Fibroblast of lung (primary cell): ENCODE measurements around the gene MIGA1. TPM values are rescaled to one million over a fixed set of nuclear protein-coding genes. Genes with fewer than 3 reads are reported as not detected.

Source experiments
- DNase-seq, 2 donors: peaks; one replicate each; pipeline versions ENCODE4 v3.0.0 to v3.0.0-alpha.2; 2010; ENCODE audit warnings: low read depth in 2 of 2
- H2AFZ ChIP-seq: 2 replicates; pipeline ENCODE4 v1.5.1; 2012; ENCODE audit warnings: low read length, control low read depth, inconsistent platforms
- H3K27ac ChIP-seq: 2 replicates; pipeline ENCODE4 v1.5.1; 2011; ENCODE audit warnings: low read length, control low read depth; ENCODE audit not compliant: insufficient read depth
- H3K27me3 ChIP-seq: 2 replicates; pipeline ENCODE4 v1.5.1; 2011; ENCODE audit warnings: mild to moderate bottlenecking, low read length; ENCODE audit not compliant: control insufficient read depth, insufficient read depth
- H3K36me3 ChIP-seq: 2 replicates; pipeline ENCODE4 v1.5.1; 2011; ENCODE audit warnings: low read length; ENCODE audit not compliant: control insufficient read depth, insufficient read depth
- H3K4me1 ChIP-seq: 2 replicates; pipeline ENCODE4 v1.5.1; 2011; ENCODE audit warnings: low read length; ENCODE audit not compliant: control insufficient read depth, insufficient read depth; ENCODE audit errors: extremely low read depth
- H3K4me2 ChIP-seq: 2 replicates; pipeline ENCODE4 v1.5.1; 2011; ENCODE audit warnings: low read length, control low read depth; ENCODE audit not compliant: insufficient read depth; ENCODE audit errors: extremely low read depth
- H3K4me3 ChIP-seq, 4 experiments: fragments of 200-600 bp in 1 of 4; sonication (generic) in 1 of 4; replicated peaks in 1 of 4; 2 replicates each; pipeline ENCODE4 v1.5.1; 2011 to 2016; ENCODE audit warnings: low read length in 4 of 4, low read depth in 3 of 4, mild to moderate bottlenecking in 3 of 4, control low read depth in 2 of 4, inconsistent platforms in 1 of 4, mixed read lengths in 1 of 4; ENCODE audit not compliant: insufficient read depth in 1 of 4; ENCODE audit errors: control extremely low read depth in 1 of 4
- H3K79me2 ChIP-seq: 2 replicates; pipeline ENCODE4 v1.5.1; 2012; ENCODE audit warnings: mild to moderate bottlenecking, low read length, inconsistent platforms; ENCODE audit not compliant: control insufficient read depth, insufficient read depth
- H3K9ac ChIP-seq: 2 replicates; pipeline ENCODE4 v1.5.1; 2011; ENCODE audit warnings: mild to moderate bottlenecking, low read length, control low read depth; ENCODE audit not compliant: insufficient read depth
- H3K9me3 ChIP-seq: 2 replicates; pipeline ENCODE4 v1.5.1; 2012; ENCODE audit warnings: low read depth, low read length; ENCODE audit not compliant: control insufficient read depth, insufficient read depth
- H4K20me1 ChIP-seq: 2 replicates; pipeline ENCODE4 v1.5.1; 2011; ENCODE audit warnings: low read length; ENCODE audit not compliant: control insufficient read depth, insufficient read depth; ENCODE audit errors: extremely low read depth
- CTCF ChIP-seq, 2 donors: IDR thresholded peaks in 1 of 2; conservative IDR thresholded peaks in 1 of 2; 1 replicate in 1 of 2; 2 replicates in 1 of 2; pipeline ENCODE4 v1.5.1; 2011 to 2012; ENCODE audit warnings: low read length in 2 of 2, control low read depth in 1 of 2, inconsistent platforms in 1 of 2, low read depth in 1 of 2, mild to moderate bottlenecking in 1 of 2
- EZH2 ChIP-seq: IDR thresholded peaks from 2 replicates; pipeline ENCODE4 v1.5.1; 2012; ENCODE audit warnings: low read length, control low read depth, mild to moderate bottlenecking; ENCODE audit errors: missing control alignments
- polyA plus RNA-seq, 2 donors: library from polyadenylated mRNA; depleted of rRNA in 1 of 2; stranded (reverse) in 1 of 2; unstranded in 1 of 2; fragments of >200 nt; gene quantifications; 2 replicates each; pipeline ENCODE4 v1.2.1, GENCODE V29; 2011 to 2012; ENCODE audit warnings: missing spikeins in 1 of 2
- total RNA-seq: library from RNA; depleted of rRNA; stranded (reverse); fragments of >200 nt; gene quantifications from 2 replicates; pipeline ENCODE4 v1.2.1, GENCODE V29; 2014

Gene MIGA1
- total and polyA plus RNA-seq, 2 donors (not counting 1 experiment from before 2014, with no cell fraction given), result 10.3 to 14.0 TPM

DNA sequence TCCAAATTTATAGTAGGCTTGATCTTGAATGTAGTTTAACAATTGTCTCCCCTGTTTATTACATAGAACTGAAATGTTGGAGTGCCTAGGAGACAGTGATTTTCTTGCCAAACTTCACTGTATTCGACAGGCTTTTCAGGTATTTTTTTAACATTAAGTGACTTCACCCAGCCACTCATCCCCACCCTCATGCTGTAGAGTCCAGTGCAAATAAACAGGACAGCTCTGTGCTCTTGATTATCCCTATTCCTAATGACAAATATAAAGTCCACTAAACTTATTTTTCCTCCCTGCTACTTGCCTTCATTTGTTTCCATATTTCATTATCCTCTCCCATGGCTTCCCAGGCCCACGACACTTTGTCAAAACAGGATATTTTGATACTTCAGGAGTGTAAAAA, 79.8 kb downstream of the MIGA1 start:
- no peaks in the 10 kb centered on the region for H3K27me3 ChIP-seq
- H3K79me2 ChIP-seq, result no peaks in the 10 kb centered on the region

GRCh38 chr1:77866296-77866695, 86.8 kb downstream of the MIGA1 start:
- H3K4me2 ChIP-seq, result no peak overlapping the region
- DNase-seq, result peak in 1 of 2 donors; percentile 43
- no peak overlapping the region for H3K27ac ChIP-seq
- H4K20me1 ChIP-seq, result no peaks in the 10 kb centered on the region
- H3K9ac ChIP-seq, result no peak overlapping the region
- no peaks in the 10 kb centered on the region for H3K4me1 ChIP-seq
- no peak overlapping the region for H2AFZ ChIP-seq
- TF ChIP-seq CTCF (conservative IDR thresholded peaks at IDR 0.05 in 1 of 2, IDR thresholded peaks at IDR 0.05 in 1 of 2; ENCODE audit: low read depth in 1 of 2, low read length in 2 of 2), result no peak
- TF ChIP-seq EZH2, result no peak
- H3K4me3 ChIP-seq, result no peak overlapping the region
- H3K27me3 ChIP-seq, result no peaks in the 10 kb centered on the region
- H3K9me3 ChIP-seq, result no peaks in the 10 kb centered on the region
- H3K79me2 ChIP-seq, result no peaks in the 10 kb centered on the region
- H3K36me3 ChIP-seq, result peaks cover 4% of the 10 kb centered on the region

More for the DNA sequence above, 79.8 kb downstream of the MIGA1 start:
- no peak overlapping the region for H2AFZ ChIP-seq
- no peaks in the 10 kb centered on the region for H3K4me1 ChIP-seq
- no peak overlapping the region for H3K9ac ChIP-seq
- H3K27ac ChIP-seq, result no peak overlapping the region
- no peaks in the 10 kb centered on the region for H3K9me3 ChIP-seq
- DNase-seq, result no peak
- no peaks in the 10 kb centered on the region for H4K20me1 ChIP-seq
- H3K4me2 ChIP-seq, result no peak overlapping the region
- no peaks in the 10 kb centered on the region for H3K36me3 ChIP-seq
- H3K4me3 ChIP-seq, result no peak overlapping the region
- TF ChIP-seq EZH2 (no peak), CTCF (conservative IDR thresholded peaks at IDR 0.05 in 1 of 2, IDR thresholded peaks at IDR 0.05 in 1 of 2; ENCODE audit: low read depth in 1 of 2, low read length in 2 of 2) (no peak)

DNA sequence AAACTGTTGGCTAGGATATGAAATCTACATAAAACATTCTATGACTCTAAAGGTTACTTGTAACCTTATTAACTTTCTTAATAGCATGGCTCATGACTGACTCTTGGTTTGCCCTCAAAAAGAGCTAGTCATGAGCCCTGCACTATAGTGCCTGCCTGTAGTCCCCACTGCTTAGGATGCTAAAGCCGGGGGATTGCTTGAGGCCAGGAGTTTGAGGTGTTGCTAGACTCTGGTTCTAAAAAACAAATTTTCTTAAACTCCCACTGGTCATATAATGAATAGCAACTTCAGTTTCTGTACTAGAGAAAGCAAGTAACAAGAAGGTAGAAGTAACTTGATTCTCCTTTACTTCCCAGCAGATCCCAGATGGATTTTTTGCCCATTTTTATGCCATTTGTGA, 93.2 kb downstream of the MIGA1 start:
- H3K9me3 ChIP-seq, result no peaks in the 10 kb centered on the region
- DNase-seq, result no peak
- no peaks in the 10 kb centered on the region for H4K20me1 ChIP-seq
- no peak overlapping the region for H3K4me3 ChIP-seq
- H3K27ac ChIP-seq, result no peak overlapping the region
- no peaks in the 10 kb centered on the region for H3K27me3 ChIP-seq
- no peak overlapping the region for H2AFZ ChIP-seq
- H3K4me1 ChIP-seq, result peaks cover 2% of the 10 kb centered on the region
- no peak overlapping the region for H3K9ac ChIP-seq
- no peaks in the 10 kb centered on the region for H3K79me2 ChIP-seq
- no peak overlapping the region for H3K4me2 ChIP-seq
- H3K36me3 ChIP-seq, result no peaks in the 10 kb centered on the region
- TF ChIP-seq EZH2 (no peak), CTCF (conservative IDR thresholded peaks at IDR 0.05 in 1 of 2, IDR thresholded peaks at IDR 0.05 in 1 of 2; ENCODE audit: low read depth in 1 of 2, low read length in 2 of 2) (no peak)
